HepG2 (cell line): ENCODE measurements around the gene SLC22A31. TPM values are rescaled to one million over a fixed set of nuclear protein-coding genes. Genes with fewer than 3 reads are reported as not detected.

Experiments used
- BORCS8-MEF2B ChIP-seq: sonication (generic); formaldehyde crosslinking; IDR thresholded peaks from 2 replicates; pipeline ENCODE4 v1.8.0; 2022; ENCODE audit warnings: mild to moderate bottlenecking, missing genetic modification reagents
- E2F5 ChIP-seq: sonication (generic); formaldehyde crosslinking; conservative IDR thresholded peaks from 2 replicates; pipeline ENCODE4 v1.4.0; 2020; ENCODE audit warnings: missing genetic modification reagents
- FOXO1 ChIP-seq: sonication (generic); formaldehyde crosslinking; IDR thresholded peaks from 2 replicates; pipeline ENCODE4 v1.4.0; 2020; ENCODE audit warnings: missing genetic modification reagents
- HOXD1 ChIP-seq: sonication (generic); formaldehyde crosslinking; IDR thresholded peaks from 2 replicates; pipeline ENCODE4 v1.5.0; 2020; ENCODE audit warnings: missing genetic modification reagents
- ISL2 ChIP-seq: sonication (generic); formaldehyde crosslinking; IDR thresholded peaks from 2 replicates; pipeline ENCODE4 v1.5.0; 2020; ENCODE audit warnings: missing genetic modification reagents
- KMT2A ChIP-seq: sonication (generic); formaldehyde crosslinking; IDR thresholded peaks from 2 replicates; pipeline ENCODE4 v1.4.0; 2020; ENCODE audit warnings: missing genetic modification reagents
- MED8 ChIP-seq: sonication (generic); formaldehyde crosslinking; IDR thresholded peaks from 2 replicates; pipeline ENCODE4 v1.8.1; 2023; ENCODE audit warnings: mild to moderate bottlenecking, missing genetic modification reagents; ENCODE audit not compliant: insufficient replicate concordance
- MEIS1 ChIP-seq: sonication (generic); formaldehyde crosslinking; IDR thresholded peaks from 2 replicates; pipeline ENCODE4 v1.9.0; 2021; ENCODE audit warnings: mild to moderate bottlenecking, missing genetic modification reagents, moderate library complexity, borderline replicate concordance
- MYC ChIP-seq: sonication (generic); formaldehyde crosslinking; IDR thresholded peaks from 2 replicates; pipeline ENCODE4 v1.9.0; 2021; ENCODE audit warnings: missing genetic modification reagents, borderline replicate concordance
- PATZ1 ChIP-seq: sonication (generic); formaldehyde crosslinking; IDR thresholded peaks from 2 replicates; pipeline ENCODE4 v1.4.0; 2020; ENCODE audit warnings: missing genetic modification reagents
- PBX2 ChIP-seq: IDR thresholded peaks from 2 replicates; pipeline ENCODE4 v1.6.1; 2016; ENCODE audit warnings: control low read depth
- SAP130 ChIP-seq: IDR thresholded peaks from 2 replicates; pipeline ENCODE4 v1.6.1; 2016; ENCODE audit warnings: low read depth
- SKI ChIP-seq: fragments of 450-650 bp; IDR thresholded peaks from one replicate; pipeline ENCODE4 v1.6.1; 2018; ENCODE audit warnings: mild to moderate bottlenecking; ENCODE audit not compliant: partially characterized antibody
- SMAD1 ChIP-seq: sonication (generic); formaldehyde crosslinking; IDR thresholded peaks from 2 replicates; pipeline ENCODE4 v1.4.0; 2020; ENCODE audit warnings: missing genetic modification reagents, low read depth, mild to moderate bottlenecking, borderline replicate concordance
- SNAI1 ChIP-seq: sonication (generic); formaldehyde crosslinking; IDR thresholded peaks from 2 replicates; pipeline ENCODE4 v1.5.0; 2020; ENCODE audit warnings: mild to moderate bottlenecking, missing genetic modification reagents, borderline replicate concordance
- SNAPC2 ChIP-seq: sonication (generic); formaldehyde crosslinking; IDR thresholded peaks from 2 replicates; pipeline ENCODE4 v1.8.1; 2022; ENCODE audit warnings: mild to moderate bottlenecking, missing genetic modification reagents
- ZFP90 ChIP-seq: sonication (generic); formaldehyde crosslinking; IDR thresholded peaks from 2 replicates; pipeline ENCODE4 v1.8.0; 2022; ENCODE audit warnings: missing genetic modification reagents, mild to moderate bottlenecking, inconsistent platforms, borderline replicate concordance
- ZNF17 ChIP-seq: sonication (generic); formaldehyde crosslinking; IDR thresholded peaks from 2 replicates; pipeline ENCODE4 v1.5.0; 2020; ENCODE audit warnings: mild to moderate bottlenecking, missing genetic modification reagents
- ZNF547 ChIP-seq: sonication (generic); formaldehyde crosslinking; IDR thresholded peaks from 2 replicates; pipeline ENCODE4 v1.5.1; 2020; ENCODE audit warnings: mild to moderate bottlenecking, missing genetic modification reagents
- polyA plus RNA-seq, 8 experiments: library from polyadenylated mRNA; depleted of rRNA in 3 of 8; stranded (reverse) in 7 of 8; unstranded in 1 of 8; fragments of >200 nt; fragmentation: Illumina TruSeq in 4 of 8; extraction: Trizol in 4 of 8; gene quantifications; 2 replicates each; pipeline versions ENCODE4 v1.2.1 to v1.2.3, GENCODE V29; 2011 to 2016; ENCODE audit warnings: low read depth in 4 of 8, missing spikeins in 1 of 8, mixed read lengths in 1 of 8; ENCODE audit not compliant: insufficient read depth in 1 of 8
- total RNA-seq, 5 experiments: library from RNA; depleted of rRNA; stranded (reverse); fragments of >200 nt; fragmentation: Illumina TruSeq; extraction: Trizol; gene quantifications; 2 replicates each; pipeline ENCODE4 v1.2.3, GENCODE V29; 2016; ENCODE audit warnings: low read depth in 1 of 5
- TF ChIP-seq, protein P1 (sequence below): sonication (generic); formaldehyde crosslinking; IDR thresholded peaks from 2 replicates; pipeline ENCODE4 v1.5.1; 2020; ENCODE audit warnings: missing genetic modification reagents, mild to moderate bottlenecking, borderline replicate concordance
- TF ChIP-seq, protein P2 (sequence below): sonication (generic); formaldehyde crosslinking; IDR thresholded peaks from 2 replicates; pipeline ENCODE4 v1.5.1; 2020; ENCODE audit warnings: mild to moderate bottlenecking, missing genetic modification reagents, borderline replicate concordance

Gene SLC22A31
- total and polyA plus RNA-seq, 2 of the 13 experiments (the other 11 are each of a cell fraction or from before 2014, with no cell fraction given) = 67.3 to 83.3 TPM

GRCh38 chr16:89171216-89172170 is 28.8 kb downstream of the SLC22A31 start, which contains the start of gene CDH15 (continued):
- TF ChIP-seq E2F5 (CRISPR knock-in tag) (0 out of 2 replicates have a peak, but pooled peaks have one; percentile 11), SAP130 (CRISPR knock-in tag) (peak; percentile 73), FOXO1 (no peak), ZFP90 (0 out of 2 replicates have a peak, but pooled peaks have one; percentile 39), HOXD1 (CRISPR knock-in tag) (0 out of 2 replicates have a peak, but pooled peaks have one; percentile 31), MEIS1 (peak; percentile 75; the same call in 1 of the 2 replicates), MYC (CRISPR knock-in tag) (peak; percentile 74; the same call in 1 of the 2 replicates), PATZ1 (CRISPR knock-in tag) (no peak), MED8 (CRISPR knock-in tag) (peak; percentile 38), BORCS8-MEF2B (CRISPR knock-in tag) (peak; percentile 55; the same call in 1 of the 2 replicates), SMAD1 (CRISPR knock-in tag) (no peak), KMT2A (CRISPR knock-in tag) (0 out of 2 replicates have a peak, but pooled peaks have one; percentile 10), ZNF17 (CRISPR knock-in tag) (no peak), ZNF547 (CRISPR knock-in tag) (0 out of 2 replicates have a peak, but pooled peaks have one; percentile 29), SNAI1 (0 out of 2 replicates have a peak, but pooled peaks have one; percentile 38), PBX2 (CRISPR knock-in tag) (peak; percentile 93), SNAPC2 (no peak), SKI (peak; percentile 16), ISL2 (CRISPR knock-in tag) (no peak)
- TF ChIP-seq, protein P1, sequence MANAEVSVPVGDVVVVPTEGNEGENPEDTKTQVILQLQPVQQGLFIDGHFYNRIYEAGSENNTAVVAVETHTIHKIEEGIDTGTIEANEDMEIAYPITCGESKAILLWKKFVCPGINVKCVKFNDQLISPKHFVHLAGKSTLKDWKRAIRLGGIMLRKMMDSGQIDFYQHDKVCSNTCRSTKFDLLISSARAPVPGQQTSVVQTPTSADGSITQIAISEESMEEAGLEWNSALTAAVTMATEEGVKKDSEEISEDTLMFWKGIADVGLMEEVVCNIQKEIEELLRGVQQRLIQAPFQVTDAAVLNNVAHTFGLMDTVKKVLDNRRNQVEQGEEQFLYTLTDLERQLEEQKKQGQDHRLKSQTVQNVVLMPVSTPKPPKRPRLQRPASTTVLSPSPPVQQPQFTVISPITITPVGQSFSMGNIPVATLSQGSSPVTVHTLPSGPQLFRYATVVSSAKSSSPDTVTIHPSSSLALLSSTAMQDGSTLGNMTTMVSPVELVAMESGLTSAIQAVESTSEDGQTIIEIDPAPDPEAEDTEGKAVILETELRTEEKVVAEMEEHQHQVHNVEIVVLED (CRISPR knock-in tag) = peak; percentile 15; the same call in 1 of the 2 replicates
- TF ChIP-seq, protein P2, sequence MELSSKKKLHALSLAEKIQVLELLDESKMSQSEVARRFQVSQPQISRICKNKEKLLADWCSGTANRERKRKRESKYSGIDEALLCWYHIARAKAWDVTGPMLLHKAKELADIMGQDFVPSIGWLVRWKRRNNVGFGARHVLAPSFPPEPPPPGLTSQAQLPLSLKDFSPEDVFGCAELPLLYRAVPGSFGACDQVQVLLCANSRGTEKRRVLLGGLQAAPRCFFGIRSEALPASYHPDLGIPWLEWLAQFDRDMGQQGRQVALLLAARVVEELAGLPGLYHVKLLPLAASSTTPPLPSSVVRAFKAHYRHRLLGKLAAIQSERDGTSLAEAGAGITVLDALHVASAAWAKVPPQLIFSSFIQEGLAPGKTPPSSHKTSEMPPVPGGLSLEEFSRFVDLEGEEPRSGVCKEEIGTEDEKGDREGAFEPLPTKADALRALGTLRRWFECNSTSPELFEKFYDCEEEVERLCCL (CRISPR knock-in tag) = no peak
